HFF-Myc (cell line): ENCODE results near the gene ATP6V1G1.

Experiments
- DNase-seq: peaks from one replicate; pipeline ENCODE4 v3.0.0-alpha.2; 2011; ENCODE audit warnings: low read depth; ENCODE audit errors: extremely low read depth
- H3K4me3 ChIP-seq: replicated peaks from 2 replicates; pipeline ENCODE4 v1.5.1; 2011; ENCODE audit warnings: low read depth, mild to moderate bottlenecking, control low read depth, low read length
- CTCF ChIP-seq: IDR thresholded peaks from 2 replicates; pipeline ENCODE4 v1.5.1; 2012; ENCODE audit warnings: mild to moderate bottlenecking, low read depth, low read length, control low read depth; ENCODE audit errors: missing control alignments

The ATP6V1G1 gene

GRCh38 chr9:114633438-114634089, 46.0 kb downstream of the ATP6V1G1 start:
- H3K4me3 ChIP-seq, result no peak overlapping the region
- TF ChIP-seq CTCF, result no peak
- DNase-seq, result no peak

- TF ChIP-seq CTCF, result no peak
- DNase-seq, result no peak
- H3K4me3 ChIP-seq, result no peak overlapping the region
Measured at GRCh38 chr9:114634387-114634786, 46.8 kb downstream of the ATP6V1G1 start.

GRCh38 chr9:114638404-114638803, 50.8 kb downstream of the ATP6V1G1 start:
- no peak for DNase-seq
- TF ChIP-seq CTCF, result no peak
- H3K4me3 ChIP-seq, result no peak overlapping the region

GRCh38 chr9:114641967-114642366, 54.4 kb downstream of the ATP6V1G1 start:
- H3K4me3 ChIP-seq, result no peak overlapping the region
- no peak for DNase-seq
- TF ChIP-seq CTCF, result no peak

- H3K4me3 ChIP-seq, result no peak overlapping the region
- no peak for DNase-seq
- no peak for TF ChIP-seq CTCF
Measured at GRCh38 chr9:114643001-114643400, 55.4 kb downstream of the ATP6V1G1 start.

- H3K4me3 ChIP-seq, result no peak overlapping the region
Measured at GRCh38 chr9:114643896-114644295, 56.3 kb downstream of the ATP6V1G1 start.

More at GRCh38 chr9:114643896-114644295, 56.3 kb downstream of the ATP6V1G1 start:
- no peak for TF ChIP-seq CTCF
- no peak for DNase-seq
